ENCODE results near the gene UBE2K.

- TF ChIP-seq, protein P1, sequence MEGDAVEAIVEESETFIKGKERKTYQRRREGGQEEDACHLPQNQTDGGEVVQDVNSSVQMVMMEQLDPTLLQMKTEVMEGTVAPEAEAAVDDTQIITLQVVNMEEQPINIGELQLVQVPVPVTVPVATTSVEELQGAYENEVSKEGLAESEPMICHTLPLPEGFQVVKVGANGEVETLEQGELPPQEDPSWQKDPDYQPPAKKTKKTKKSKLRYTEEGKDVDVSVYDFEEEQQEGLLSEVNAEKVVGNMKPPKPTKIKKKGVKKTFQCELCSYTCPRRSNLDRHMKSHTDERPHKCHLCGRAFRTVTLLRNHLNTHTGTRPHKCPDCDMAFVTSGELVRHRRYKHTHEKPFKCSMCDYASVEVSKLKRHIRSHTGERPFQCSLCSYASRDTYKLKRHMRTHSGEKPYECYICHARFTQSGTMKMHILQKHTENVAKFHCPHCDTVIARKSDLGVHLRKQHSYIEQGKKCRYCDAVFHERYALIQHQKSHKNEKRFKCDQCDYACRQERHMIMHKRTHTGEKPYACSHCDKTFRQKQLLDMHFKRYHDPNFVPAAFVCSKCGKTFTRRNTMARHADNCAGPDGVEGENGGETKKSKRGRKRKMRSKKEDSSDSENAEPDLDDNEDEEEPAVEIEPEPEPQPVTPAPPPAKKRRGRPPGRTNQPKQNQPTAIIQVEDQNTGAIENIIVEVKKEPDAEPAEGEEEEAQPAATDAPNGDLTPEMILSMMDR (IDR thresholded peaks at IDR 0.05; ENCODE audit: poor library complexity) = no peak
- TF ChIP-seq EZH2phosphoT487 (IDR thresholded peaks at IDR 0.05; ENCODE audit: low read depth, severe bottlenecking, unreplicated experiment) = no peak
Observed at GRCh38 chr4:39825090-39825489, 127.2 kb downstream of the UBE2K start.

Measured in hepatocyte (in vitro differentiated cells).